MM.1S (cell line): Measurements from ENCODE around the gene CD79A.

Source experiments
- DNase-seq: peaks from one replicate; pipeline ENCODE4 v3.0.0-alpha.2; 2015
- H2AFZ ChIP-seq: fragments of 300-600 bp; sonication (generic); 2 replicates; pipeline ENCODE4 v1.6.0; 2016; ENCODE audit warnings: antibody characterized with exemption, low read length
- H3F3A ChIP-seq: fragments of 300-600 bp; sonication (generic); 2 replicates; pipeline ENCODE4 v1.6.1; 2016; ENCODE audit warnings: mild to moderate bottlenecking, antibody characterized with exemption, low read length, moderate library complexity, mixed read lengths; ENCODE audit not compliant: insufficient read depth
- H3K27ac ChIP-seq: fragments of 300-600 bp; sonication (generic); 2 replicates; pipeline ENCODE4 v1.5.1; 2016; ENCODE audit warnings: mild to moderate bottlenecking, low read length
- H3K27me3 ChIP-seq: fragments of 300-600 bp; sonication (generic); replicated peaks from 2 replicates; pipeline ENCODE4 v1.6.0; 2016; ENCODE audit warnings: low read length; ENCODE audit not compliant: insufficient read depth
- H3K36me3 ChIP-seq: fragments of 300-600 bp; sonication (generic); replicated peaks from 2 replicates; pipeline ENCODE4 v1.6.1; 2016; ENCODE audit warnings: mild to moderate bottlenecking, low read length, mixed read lengths; ENCODE audit not compliant: insufficient read depth
- H3K4me1 ChIP-seq: fragments of 300-600 bp; sonication (generic); 2 replicates; pipeline ENCODE4 v1.6.1; 2016; ENCODE audit warnings: low read length, mixed read lengths
- H3K4me2 ChIP-seq: fragments of 300-600 bp; sonication (generic); 2 replicates; pipeline ENCODE4 v1.6.0; 2016; ENCODE audit warnings: low read depth, low read length
- H3K4me3 ChIP-seq: fragments of 300-600 bp; sonication (generic); 2 replicates; pipeline ENCODE4 v1.5.1; 2016; ENCODE audit warnings: low read length, mixed read lengths
- H3K79me2 ChIP-seq: fragments of 300-600 bp; sonication (generic); 2 replicates; pipeline ENCODE4 v1.6.1; 2016; ENCODE audit warnings: mixed run types, low read length, mixed read lengths
- H3K9ac ChIP-seq: fragments of 300-600 bp; sonication (generic); 2 replicates; pipeline ENCODE4 v1.6.1; 2016; ENCODE audit warnings: low read length, mixed read lengths
- H3K9me2 ChIP-seq: fragments of 300-600 bp; sonication (generic); replicated peaks from 2 replicates; pipeline ENCODE4 v1.6.1; 2016; ENCODE audit warnings: mild to moderate bottlenecking, low read length, mixed read lengths; ENCODE audit not compliant: insufficient read depth
- H3K9me3 ChIP-seq: fragments of 300-600 bp; sonication (generic); replicated peaks from 2 replicates; pipeline ENCODE4 v1.6.1; 2016; ENCODE audit warnings: mild to moderate bottlenecking, low read length, mixed read lengths; ENCODE audit not compliant: insufficient read depth
- H4K20me1 ChIP-seq: fragments of 300-600 bp; sonication (generic); 2 replicates; pipeline ENCODE4 v1.6.1; 2016; ENCODE audit warnings: mild to moderate bottlenecking, low read length, moderate library complexity, mixed read lengths; ENCODE audit not compliant: insufficient read depth
- CTCF ChIP-seq: fragments of 300-600 bp; sonication (generic); IDR thresholded peaks from 2 replicates; pipeline ENCODE4 v1.5.1; 2016; ENCODE audit warnings: antibody characterized with exemption, low read length, mixed read lengths
- EZH2 ChIP-seq: fragments of 300-600 bp; sonication (generic); optimal IDR thresholded peaks from 2 replicates; pipeline ENCODE3; 2017; ENCODE audit warnings: low read depth, mild to moderate bottlenecking, antibody characterized with exemption, low read length, mixed read lengths
- EZH2phosphoT487 ChIP-seq: fragments of 300-600 bp; sonication (generic); IDR thresholded peaks from 2 replicates; pipeline ENCODE4 v1.6.1; 2018; ENCODE audit warnings: antibody characterized with exemption, low read length

The CD79A gene

GRCh38 chr19:41892173-41892902 lies 15.3 kb downstream of the CD79A start:
- Histone ChIP-seq H3K27me3 (no peaks in the 10 kb centered on the region), H4K20me1 (no peaks in the 10 kb centered on the region), H3F3A (no peaks in the 10 kb centered on the region), H3K27ac (no peak overlapping the region), H3K9ac (no peak overlapping the region), H3K9me2 (no peaks in the 10 kb centered on the region), H2AFZ (no peak overlapping the region), H3K4me2 (no peak overlapping the region), H3K9me3 (no peaks in the 10 kb centered on the region), H3K36me3 (no peaks in the 10 kb centered on the region), H3K4me1 (no peaks in the 10 kb centered on the region), H3K4me3 (no peak overlapping the region), H3K79me2 (peaks cover 7% of the 10 kb centered on the region; the same call in 1 of the 2 replicates)
- TF ChIP-seq EZH2 (no peak), EZH2phosphoT487 (no peak), CTCF (no peak)
- DNase-seq = no peak

- Histone ChIP-seq H3K4me3 (no peak overlapping the region), H3K27ac (no peak overlapping the region), H3K9ac (no peak overlapping the region), H3K36me3 (no peaks in the 10 kb centered on the region), H4K20me1 (no peaks in the 10 kb centered on the region), H2AFZ (no peak overlapping the region), H3K27me3 (no peaks in the 10 kb centered on the region), H3F3A (no peaks in the 10 kb centered on the region), H3K9me3 (no peaks in the 10 kb centered on the region), H3K9me2 (no peaks in the 10 kb centered on the region), H3K4me1 (no peaks in the 10 kb centered on the region), H3K4me2 (no peak overlapping the region), H3K79me2 (no peaks in the 10 kb centered on the region)
- TF ChIP-seq EZH2 = no peak
- no peak for TF ChIP-seq EZH2phosphoT487
- TF ChIP-seq CTCF = no peak
- DNase-seq = peak; percentile 21
These were observed 16.8 kb downstream of the CD79A start for GRCh38 chr19:41893899-41894298.

GRCh38 chr19:41894350-41894749 lies 17.3 kb downstream of the CD79A start:
- Histone ChIP-seq H3K9me2 (no peaks in the 10 kb centered on the region), H3K79me2 (no peaks in the 10 kb centered on the region), H4K20me1 (no peaks in the 10 kb centered on the region), H3K4me3 (no peak overlapping the region), H3K27me3 (no peaks in the 10 kb centered on the region), H3K27ac (no peak overlapping the region), H3K4me1 (no peaks in the 10 kb centered on the region), H3K9ac (no peak overlapping the region), H3K4me2 (no peak overlapping the region), H3K36me3 (no peaks in the 10 kb centered on the region), H3F3A (no peaks in the 10 kb centered on the region), H3K9me3 (no peaks in the 10 kb centered on the region), H2AFZ (no peak overlapping the region)
- TF ChIP-seq EZH2 (no peak), EZH2phosphoT487 (no peak), CTCF (no peak)
- no peak for DNase-seq
